T-helper 22 cell (primary cell): Measurements from ENCODE around the gene ARHGAP4.

Experiments
- DNase-seq: peaks from one replicate; pipeline ENCODE4 v3.0.0-alpha.2; 2020; ENCODE audit warnings: low read depth

The ARHGAP4 gene

GRCh38 chrX:153963546-153963945, 37.5 kb upstream of the ARHGAP4 start:
- DNase-seq, result no peak

- no peak for DNase-seq
Observed at GRCh38 chrX:153961292-153961691, 35.2 kb upstream of the ARHGAP4 start.

- DNase-seq, result no peak
Observed at GRCh38 chrX:153960786-153961185, 34.7 kb upstream of the ARHGAP4 start.

- DNase-seq, result no peak
Observed at GRCh38 chrX:153960077-153960476, 34.0 kb upstream of the ARHGAP4 start.

- DNase-seq, result no peak
Observed at GRCh38 chrX:153959649-153960048, 33.6 kb upstream of the ARHGAP4 start.

- DNase-seq, result no peak
Observed at GRCh38 chrX:153958605-153959004, 32.5 kb upstream of the ARHGAP4 start.

- DNase-seq, result no peak
Observed at GRCh38 chrX:153957224-153957623, 31.2 kb upstream of the ARHGAP4 start.

GRCh38 chrX:153956044-153956907, 30.2 kb upstream of the ARHGAP4 start:
- DNase-seq, result no peak

- DNase-seq, result no peak
Observed at GRCh38 chrX:153955228-153955732, 29.2 kb upstream of the ARHGAP4 start.

GRCh38 chrX:153954558-153955227, 28.6 kb upstream of the ARHGAP4 start:
- no peak for DNase-seq

GRCh38 chrX:153953892-153954557, 28.0 kb upstream of the ARHGAP4 start:
- no peak for DNase-seq

- peak; percentile 52 for DNase-seq
Observed at GRCh38 chrX:153953342-153953830, 27.3 kb upstream of the ARHGAP4 start.

GRCh38 chrX:153952373-153953026, 26.4 kb upstream of the ARHGAP4 start:
- DNase-seq, result no peak

GRCh38 chrX:153951683-153952372, 25.8 kb upstream of the ARHGAP4 start:
- no peak for DNase-seq

- DNase-seq, result no peak
Observed at GRCh38 chrX:153950127-153950526, 24.1 kb upstream of the ARHGAP4 start.

GRCh38 chrX:153948847-153949805, 23.1 kb upstream of the ARHGAP4 start:
- no peak for DNase-seq

GRCh38 chrX:153948002-153948466, 22.0 kb upstream of the ARHGAP4 start:
- no peak for DNase-seq

- DNase-seq, result peak; percentile 57
Observed at GRCh38 chrX:153947009-153947769, 21.1 kb upstream of the ARHGAP4 start.
